Astrocyte (in vitro differentiated cells and primary cell): ENCODE data around the gene HIVEP2. TPM values are rescaled to one million over a fixed set of nuclear protein-coding genes. Genes with fewer than 3 reads are reported as not detected.

Source experiments
- DNase-seq: peaks from one replicate; pipeline ENCODE4 v3.0.0-alpha.2; 2010; ENCODE audit warnings: low read depth
- FAIRE-seq: peaks from 2 replicates; lab custom pipeline; 2011; peaks lifted over from hg19 to GRCh38; lab: Jason Lieb, UNC
- H2AFZ ChIP-seq: 2 replicates; pipeline ENCODE4 v1.6.0; 2012; ENCODE audit warnings: low read depth, low read length, inconsistent platforms
- H3K27ac ChIP-seq: 2 replicates; pipeline ENCODE4 v1.5.1; 2011; ENCODE audit warnings: low read depth, low read length, inconsistent platforms
- H3K27me3 ChIP-seq: 2 replicates; pipeline ENCODE4 v1.6.0; 2011; ENCODE audit warnings: low read length, inconsistent platforms; ENCODE audit not compliant: insufficient read depth
- H3K36me3 ChIP-seq: 2 replicates; pipeline ENCODE4 v1.5.1; 2011; ENCODE audit warnings: low read length, inconsistent platforms; ENCODE audit not compliant: insufficient read depth
- H3K4me1 ChIP-seq: 2 replicates; pipeline ENCODE4 v1.5.1; 2011; ENCODE audit warnings: low read length, inconsistent platforms; ENCODE audit not compliant: insufficient read depth
- H3K4me2 ChIP-seq: 2 replicates; pipeline ENCODE4 v1.6.0; 2012; ENCODE audit warnings: low read length, inconsistent platforms
- H3K4me3 ChIP-seq: 2 replicates; pipeline ENCODE4 v1.5.1; 2011; ENCODE audit warnings: low read depth, mild to moderate bottlenecking, low read length, inconsistent platforms; ENCODE audit not compliant: insufficient read depth
- H3K79me2 ChIP-seq: 2 replicates; pipeline ENCODE4 v1.6.0; 2012; ENCODE audit warnings: mild to moderate bottlenecking, low read length, inconsistent platforms; ENCODE audit not compliant: insufficient read depth
- H3K9ac ChIP-seq: 2 replicates; pipeline ENCODE4 v1.6.0; 2012; ENCODE audit warnings: mild to moderate bottlenecking, low read length, inconsistent platforms
- H3K9me3 ChIP-seq: 2 replicates; pipeline ENCODE4 v1.5.1; 2012; ENCODE audit warnings: low read depth, mild to moderate bottlenecking, low read length, inconsistent platforms; ENCODE audit not compliant: insufficient read depth
- H4K20me1 ChIP-seq: 2 replicates; pipeline ENCODE4 v1.6.0; 2012; ENCODE audit warnings: low read length, inconsistent platforms; ENCODE audit not compliant: insufficient read depth
- H3K27ac Mint-ChIP-seq: one replicate; pipeline ENCODE4 v1.8.0; 2021; ENCODE audit warnings: mild to moderate bottlenecking, mixed read lengths; ENCODE audit not compliant: unreplicated experiment
- H3K27me3 Mint-ChIP-seq: one replicate; pipeline ENCODE4 v1.8.0; 2021; ENCODE audit warnings: low read depth, mixed read lengths; ENCODE audit not compliant: unreplicated experiment
- H3K36me3 Mint-ChIP-seq: one replicate; pipeline ENCODE4 v1.8.0; 2021; ENCODE audit warnings: low read depth, mixed read lengths; ENCODE audit not compliant: unreplicated experiment
- H3K4me1 Mint-ChIP-seq: one replicate; pipeline ENCODE4 v1.8.0; 2021; ENCODE audit warnings: low read depth, mixed read lengths; ENCODE audit not compliant: unreplicated experiment
- H3K4me3 Mint-ChIP-seq: one replicate; pipeline ENCODE4 v1.8.0; 2021; ENCODE audit warnings: mild to moderate bottlenecking, moderate library complexity, mixed read lengths; ENCODE audit not compliant: unreplicated experiment
- H3K9me3 Mint-ChIP-seq: one replicate; pipeline ENCODE4 v1.8.0; 2021; ENCODE audit warnings: mild to moderate bottlenecking, mixed read lengths; ENCODE audit not compliant: unreplicated experiment
- EZH2 ChIP-seq: IDR thresholded peaks from 2 replicates; pipeline ENCODE4 v1.6.1; 2012; ENCODE audit warnings: mild to moderate bottlenecking, low read length, inconsistent platforms; ENCODE audit not compliant: insufficient read depth
- total RNA-seq: library from RNA; stranded (reverse); gene quantifications from 2 replicates; pipeline ENCODE4 v1.2.1, GENCODE V29; 2021
- TF ChIP-seq, protein P1 (sequence below): IDR thresholded peaks from 2 replicates; pipeline ENCODE4 v1.5.1; 2011; ENCODE audit warnings: low read depth, mild to moderate bottlenecking, inconsistent platforms, low read length, moderate library complexity; ENCODE audit not compliant: insufficient read depth

HIVEP2 gene
- total RNA-seq, 1 donor from 2014 or later = 21.2 TPM

DNA sequence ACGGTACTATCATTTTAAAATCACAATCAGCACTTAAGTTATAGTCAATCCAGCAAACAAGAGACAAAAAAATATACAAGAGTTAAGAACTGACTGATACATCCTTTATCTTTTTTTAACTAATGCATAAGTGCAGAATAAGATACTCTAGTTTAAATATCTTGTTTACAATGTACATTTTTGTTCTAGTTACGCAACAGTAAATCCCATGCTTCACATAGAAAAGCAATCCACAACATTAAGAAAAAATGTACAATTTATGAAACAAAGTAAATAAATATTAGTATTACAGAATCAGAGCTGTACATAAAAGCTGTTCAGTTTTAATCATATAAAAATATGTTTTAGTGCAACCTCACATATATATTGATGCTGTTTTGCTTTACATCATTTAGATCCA, 192.6 kb downstream of the HIVEP2 start:
- no peak overlapping the region for H3K4me2 ChIP-seq
- TF ChIP-seq, protein P1, sequence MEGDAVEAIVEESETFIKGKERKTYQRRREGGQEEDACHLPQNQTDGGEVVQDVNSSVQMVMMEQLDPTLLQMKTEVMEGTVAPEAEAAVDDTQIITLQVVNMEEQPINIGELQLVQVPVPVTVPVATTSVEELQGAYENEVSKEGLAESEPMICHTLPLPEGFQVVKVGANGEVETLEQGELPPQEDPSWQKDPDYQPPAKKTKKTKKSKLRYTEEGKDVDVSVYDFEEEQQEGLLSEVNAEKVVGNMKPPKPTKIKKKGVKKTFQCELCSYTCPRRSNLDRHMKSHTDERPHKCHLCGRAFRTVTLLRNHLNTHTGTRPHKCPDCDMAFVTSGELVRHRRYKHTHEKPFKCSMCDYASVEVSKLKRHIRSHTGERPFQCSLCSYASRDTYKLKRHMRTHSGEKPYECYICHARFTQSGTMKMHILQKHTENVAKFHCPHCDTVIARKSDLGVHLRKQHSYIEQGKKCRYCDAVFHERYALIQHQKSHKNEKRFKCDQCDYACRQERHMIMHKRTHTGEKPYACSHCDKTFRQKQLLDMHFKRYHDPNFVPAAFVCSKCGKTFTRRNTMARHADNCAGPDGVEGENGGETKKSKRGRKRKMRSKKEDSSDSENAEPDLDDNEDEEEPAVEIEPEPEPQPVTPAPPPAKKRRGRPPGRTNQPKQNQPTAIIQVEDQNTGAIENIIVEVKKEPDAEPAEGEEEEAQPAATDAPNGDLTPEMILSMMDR = no peak
- no peak for TF ChIP-seq EZH2
- no peak overlapping the region for H3K9ac ChIP-seq
- no peak overlapping the region for H2AFZ ChIP-seq
- no peaks in the 10 kb centered on the region for H3K27me3 ChIP-seq
- no peaks in the 10 kb centered on the region for H3K4me1 ChIP-seq
- no peak overlapping the region for H3K27ac Mint-ChIP-seq
- H3K4me1 Mint-ChIP-seq = peaks cover 14% of the 10 kb centered on the region
- H4K20me1 ChIP-seq = no peaks in the 10 kb centered on the region
- no peak overlapping the region for H3K4me3 ChIP-seq
- peaks cover 13% of the 10 kb centered on the region for H3K36me3 Mint-ChIP-seq
- no peaks in the 10 kb centered on the region for H3K27me3 Mint-ChIP-seq
- peaks cover 9% of the 10 kb centered on the region for H3K36me3 ChIP-seq
- H3K9me3 ChIP-seq = no peaks in the 10 kb centered on the region
- H3K9me3 Mint-ChIP-seq = no peaks in the 10 kb centered on the region
- DNase-seq = no peak
- H3K4me3 Mint-ChIP-seq = no peak overlapping the region
- no peak overlapping the region for H3K27ac ChIP-seq
- no peak for FAIRE-seq
- no peaks in the 10 kb centered on the region for H3K79me2 ChIP-seq

DNA sequence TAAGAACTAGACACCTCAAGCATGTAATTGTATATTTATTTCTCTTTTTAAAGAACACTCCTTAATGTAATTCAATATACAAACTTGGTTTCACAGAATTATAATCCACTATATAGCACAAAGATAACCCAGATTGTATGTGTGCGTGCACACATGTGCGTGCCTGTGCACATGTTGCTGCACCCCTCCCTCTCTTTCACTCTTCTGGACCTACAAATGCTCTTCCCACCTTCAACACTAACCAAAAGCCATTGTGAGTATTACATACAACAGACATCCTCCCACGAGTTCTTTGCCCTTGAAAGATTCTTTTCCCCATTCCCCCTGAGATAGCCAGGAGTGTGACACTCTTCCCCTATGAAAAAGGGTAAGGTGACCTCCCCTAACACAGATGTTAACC, 193.5 kb downstream of the HIVEP2 start:
- Mint-ChIP-seq H3K4me3 (no peak overlapping the region), H3K9me3 (no peaks in the 10 kb centered on the region), H3K27me3 (no peaks in the 10 kb centered on the region), H3K36me3 (peaks cover 9% of the 10 kb centered on the region), H3K27ac (no peak overlapping the region), H3K4me1 (peaks cover 10% of the 10 kb centered on the region)
- H3K27me3 ChIP-seq = no peaks in the 10 kb centered on the region
- no peaks in the 10 kb centered on the region for H3K4me1 ChIP-seq
- H3K4me3 ChIP-seq = no peak overlapping the region
- peaks cover 9% of the 10 kb centered on the region for H3K36me3 ChIP-seq
- no peaks in the 10 kb centered on the region for H3K79me2 ChIP-seq
- no peak overlapping the region for H3K27ac ChIP-seq
- H2AFZ ChIP-seq = no peak overlapping the region
- H3K9ac ChIP-seq = no peak overlapping the region
- no peak overlapping the region for H3K4me2 ChIP-seq
- H4K20me1 ChIP-seq = no peaks in the 10 kb centered on the region
- TF ChIP-seq, protein P1 = no peak
- no peak for TF ChIP-seq EZH2
- FAIRE-seq (no peak), DNase-seq (no peak)
- H3K9me3 ChIP-seq = no peaks in the 10 kb centered on the region

DNA sequence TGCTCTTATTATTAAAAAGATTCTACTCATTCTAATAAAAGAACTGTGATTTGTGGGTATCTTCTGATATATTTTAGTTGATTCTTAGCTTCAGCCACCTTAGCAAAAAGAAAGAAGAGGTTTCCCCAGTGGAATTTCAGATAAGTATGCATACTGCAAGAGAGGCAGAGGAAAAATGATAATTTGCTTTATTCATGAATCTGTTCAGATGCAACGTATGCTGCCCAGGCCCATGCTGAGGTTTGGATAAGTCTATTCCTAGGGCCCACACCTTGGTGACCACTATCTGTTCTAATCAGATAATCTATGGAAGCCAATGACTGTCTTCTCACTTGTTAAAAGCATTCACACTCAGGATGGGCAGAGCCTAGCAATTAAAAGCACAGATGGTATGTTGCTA, 194.0 kb downstream of the HIVEP2 start:
- H3K27me3 Mint-ChIP-seq = no peaks in the 10 kb centered on the region
- no peak for FAIRE-seq
- Histone ChIP-seq H3K4me1 (no peaks in the 10 kb centered on the region), H3K27me3 (no peaks in the 10 kb centered on the region), H2AFZ (no peak overlapping the region), H3K4me3 (no peak overlapping the region), H3K27ac (no peak overlapping the region), H3K9me3 (no peaks in the 10 kb centered on the region), H4K20me1 (no peaks in the 10 kb centered on the region), H3K79me2 (no peaks in the 10 kb centered on the region), H3K9ac (no peak overlapping the region), H3K4me2 (no peak overlapping the region), H3K36me3 (peaks cover 9% of the 10 kb centered on the region)
- no peak for DNase-seq
- no peaks in the 10 kb centered on the region for H3K9me3 Mint-ChIP-seq
- TF ChIP-seq EZH2 = no peak
- TF ChIP-seq, protein P1 = no peak
- H3K4me1 Mint-ChIP-seq = peaks cover 7% of the 10 kb centered on the region
- peaks cover 9% of the 10 kb centered on the region for H3K36me3 Mint-ChIP-seq
- H3K4me3 Mint-ChIP-seq = no peak overlapping the region
- no peak overlapping the region for H3K27ac Mint-ChIP-seq
